ENCODE results near the gene RAB26. TPM values are rescaled to one million over a fixed set of nuclear protein-coding genes. Genes with fewer than 3 reads are reported as not detected.
"Not testable (repeated sequence)": the region's sequence is repeated elsewhere in the genome, so short reads cannot be mapped to it uniquely, and the experiment has no call there.

Gene RAB26
- polyA plus RNA-seq, 1 experiment = 0.67 TPM

GRCh38 chr16:2199095-2199494, 50.7 kb downstream of the RAB26 start:
- ChIA-PET POLR2A (no interaction called here), CTCF (interaction anchor here (1.3 kb wide), 1 partner anchor 302 kb away, joined by 3 read pairs; no protein-coding TSS in a partner anchor)
- TF ChIP-seq CTCF (IDR thresholded peaks at IDR 0.05; ENCODE audit: insufficient read depth, low read depth, low read length) = no peak
- no peak overlapping the region for H3K4me3 ChIP-seq (ENCODE audit: low read depth, low read length)
- no peaks in the 10 kb centered on the region for H3K36me3 ChIP-seq (ENCODE audit: control insufficient read depth, insufficient read depth, low read length)
- peaks cover 28% of the 10 kb centered on the region for H3K27me3 ChIP-seq (ENCODE audit: control insufficient read depth, insufficient read depth, low read length)
- DNase-seq (ENCODE audit: low read depth) = no peak

- TF ChIP-seq CTCF (IDR thresholded peaks at IDR 0.05; ENCODE audit: insufficient read depth, low read depth, low read length) = no peak
- ChIA-PET CTCF (interaction anchor here (0.7 to 1.3 kb wide), 2 partner anchors 52 to 302 kb away, joined by 3 read pairs; no protein-coding TSS in a partner anchor), POLR2A (no interaction called here)
- no peak overlapping the region for H3K4me3 ChIP-seq (ENCODE audit: low read depth, low read length)
- H3K36me3 ChIP-seq (ENCODE audit: control insufficient read depth, insufficient read depth, low read length) = no peaks in the 10 kb centered on the region
- DNase-seq (ENCODE audit: low read depth) = no peak
- peaks cover 25% of the 10 kb centered on the region for H3K27me3 ChIP-seq (ENCODE audit: control insufficient read depth, insufficient read depth, low read length)
These were observed 51.3 kb downstream of the RAB26 start for GRCh38 chr16:2199621-2200139.

GRCh38 chr16:2200313-2200712, 51.9 kb downstream of the RAB26 start:
- no peak for TF ChIP-seq CTCF (IDR thresholded peaks at IDR 0.05; ENCODE audit: insufficient read depth, low read depth, low read length)
- no peak for DNase-seq (ENCODE audit: low read depth)
- Histone ChIP-seq H3K27me3 (ENCODE audit: control insufficient read depth, insufficient read depth, low read length) (peaks cover 19% of the 10 kb centered on the region), H3K36me3 (ENCODE audit: control insufficient read depth, insufficient read depth, low read length) (no peaks in the 10 kb centered on the region), H3K4me3 (ENCODE audit: low read depth, low read length) (no peak overlapping the region)
- ChIA-PET POLR2A (no interaction called here), CTCF (no interaction called here)

GRCh38 chr16:2203119-2203688, 54.8 kb downstream of the RAB26 start:
- CTCF ChIA-PET; POLR2A ChIA-PET; DNase-seq (ENCODE audit: low read depth); H3K4me3 ChIP-seq (ENCODE audit: low read depth, low read length); H3K27me3 ChIP-seq (ENCODE audit: control insufficient read depth, insufficient read depth, low read length); H3K36me3 ChIP-seq (ENCODE audit: control insufficient read depth, insufficient read depth, low read length): not testable (repeated sequence)

Small RNA genes lying within 50 kb of the gene (small RNA-seq; reads per million reads assigned to genes)
- gene MIR3180-5 (ENCODE audit: insufficient read length, low read depth, low replicate concordance) = not detected
- gene MIR4516 (ENCODE audit: insufficient read length, low read depth, low replicate concordance) = not detected
- not detected for gene RF00019 (ENCODE audit: insufficient read length, low read depth, low replicate concordance)
- not detected for gene SNORD60 (ENCODE audit: insufficient read length, low read depth, low replicate concordance)

Other genes starting within 250 kb of the RAB26 start
- gene HS3ST6, start 230.2 kb upstream of the RAB26 start, polyA plus RNA-seq (2011; rRNA removed) = not detected in 2 replicates
- gene MSRB1, start 205.4 kb upstream of the RAB26 start, polyA plus RNA-seq (2011; rRNA removed) = 44.4 and 61.9 TPM in 2 replicates
- gene RPL3L, start 193.9 kb upstream of the RAB26 start, polyA plus RNA-seq (2011; rRNA removed) = not detected in 2 replicates
- gene NDUFB10, start 189.1 kb upstream of the RAB26 start, polyA plus RNA-seq (2011; rRNA removed) = 155 and 183 TPM in 2 replicates
- 3,098 and 4,041 TPM in 2 replicates for gene RPS2, start 183.8 kb upstream of the RAB26 start, polyA plus RNA-seq (2011; rRNA removed)
- gene RNF151, start 181.8 kb upstream of the RAB26 start, polyA plus RNA-seq (2011; rRNA removed) = not detected in 2 replicates
- gene TBL3, start 176.6 kb upstream of the RAB26 start, polyA plus RNA-seq (2011; rRNA removed) = 16.5 and 33.1 TPM in 2 replicates
- gene NOXO1, start 167.2 kb upstream of the RAB26 start, polyA plus RNA-seq (2011; rRNA removed) = 0.17 TPM in 1 of 2 replicates, not detected in the other
- 14.6 and 19.8 TPM in 2 replicates for gene GFER, start 164.4 kb upstream of the RAB26 start, polyA plus RNA-seq (2011; rRNA removed)
- gene SYNGR3, start 158.7 kb upstream of the RAB26 start, polyA plus RNA-seq (2011; rRNA removed) = 2.5 and 3.3 TPM in 2 replicates
- 14.4 and 23.0 TPM in 2 replicates for gene ZNF598, start 138.8 kb upstream of the RAB26 start, polyA plus RNA-seq (2011; rRNA removed)
- 0.26 and 0.33 TPM in 2 replicates for gene NPW, start 128.8 kb upstream of the RAB26 start, polyA plus RNA-seq (2011; rRNA removed)
- 62.1 and 107 TPM in 2 replicates for gene NHERF2, start 121.7 kb upstream of the RAB26 start, polyA plus RNA-seq (2011; rRNA removed)
- gene NTHL1, start 100.8 kb upstream of the RAB26 start, polyA plus RNA-seq (2011; rRNA removed) = 14.6 and 21.0 TPM in 2 replicates
- 30.5 and 66.3 TPM in 2 replicates for gene TSC2, start 100.6 kb upstream of the RAB26 start, polyA plus RNA-seq (2011; rRNA removed)
- gene PKD1, start 12.7 kb upstream of the RAB26 start, polyA plus RNA-seq (2011; rRNA removed) = 40.1 and 76.1 TPM in 2 replicates
- gene TRAF7, start 7.2 kb downstream of the RAB26 start, polyA plus RNA-seq (2011; rRNA removed) = 37.0 and 68.1 TPM in 2 replicates
- gene CASKIN1, start 48.0 kb downstream of the RAB26 start, polyA plus RNA-seq (2011; rRNA removed) = 0.01 and 0.02 TPM in 2 replicates
- 40.0 and 62.7 TPM in 2 replicates for gene MLST8, start 56.8 kb downstream of the RAB26 start, polyA plus RNA-seq (2011; rRNA removed)
- gene BRICD5, start 62.2 kb downstream of the RAB26 start, polyA plus RNA-seq (2011; rRNA removed) = 1.5 and 1.7 TPM in 2 replicates
- gene PGP, start 66.2 kb downstream of the RAB26 start, polyA plus RNA-seq (2011; rRNA removed) = 6.1 and 7.7 TPM in 2 replicates
- 11.3 and 17.6 TPM in 2 replicates for gene E4F1, start 75.0 kb downstream of the RAB26 start, polyA plus RNA-seq (2011; rRNA removed)
- 0.33 and 0.38 TPM in 2 replicates for gene DNASE1L2, start 87.8 kb downstream of the RAB26 start, polyA plus RNA-seq (2011; rRNA removed)
- 36.9 and 63.9 TPM in 2 replicates for gene ECI1, start 103.0 kb downstream of the RAB26 start, polyA plus RNA-seq (2011; rRNA removed)
- gene RNPS1, start 119.5 kb downstream of the RAB26 start, polyA plus RNA-seq (2011; rRNA removed) = 101 and 129 TPM in 2 replicates
- gene ABCA3, start 192.1 kb downstream of the RAB26 start, polyA plus RNA-seq (2011; rRNA removed) = 1.9 and 3.8 TPM in 2 replicates